Hematopoietic multipotent progenitor cell treated with erythropoietin and hydrocortisone succinate and interleukin-3 and kit ligand, for 17 days (in vitro differentiated cells): ENCODE data around the gene KCNIP4.
"Not testable (repeated sequence)": the region's sequence is repeated elsewhere in the genome, so short reads cannot be mapped to it uniquely, and the experiment has no call there.

Source experiments
- DNase-seq: peaks from one replicate; pipeline ENCODE4 v3.0.0-alpha.2; 2015; ENCODE audit warnings: low spot score

Gene KCNIP4

GRCh38 chr4:21948347-21949072, at the start of gene KCNIP4:
KCNIP4 (minus strand) TSS chr4:21948772.
- no peak for DNase-seq

- DNase-seq, result not testable (repeated sequence)
Measured at GRCh38 chr4:21996618-21997017, 48.0 kb upstream of the KCNIP4 start.

- DNase-seq, result no peak
Measured at GRCh38 chr4:21992330-21992729, 43.8 kb upstream of the KCNIP4 start.

- no peak for DNase-seq
Measured at GRCh38 chr4:21991562-21991961, 43.0 kb upstream of the KCNIP4 start.

GRCh38 chr4:21991050-21991449, 42.5 kb upstream of the KCNIP4 start:
- no peak for DNase-seq

GRCh38 chr4:21989351-21989750, 40.8 kb upstream of the KCNIP4 start:
- DNase-seq, result no peak

- no peak for DNase-seq
Measured at GRCh38 chr4:21986307-21986706, 37.7 kb upstream of the KCNIP4 start.

- DNase-seq, result no peak
Measured at GRCh38 chr4:21982087-21982486, 33.5 kb upstream of the KCNIP4 start.

- DNase-seq, result no peak
Measured at GRCh38 chr4:21979196-21979595, 30.6 kb upstream of the KCNIP4 start.

- DNase-seq, result no peak
Measured at GRCh38 chr4:21976166-21976565, 27.6 kb upstream of the KCNIP4 start.

- no peak for DNase-seq
Measured at GRCh38 chr4:21973850-21974249, 25.3 kb upstream of the KCNIP4 start.

- no peak for DNase-seq
Measured at GRCh38 chr4:21964762-21965319, 16.3 kb upstream of the KCNIP4 start.

- no peak for DNase-seq
Measured at GRCh38 chr4:21962691-21963090, 14.1 kb upstream of the KCNIP4 start.

GRCh38 chr4:21960793-21961192, 12.2 kb upstream of the KCNIP4 start:
- DNase-seq, result no peak

- DNase-seq, result no peak
Measured at GRCh38 chr4:21954916-21955315, 6.3 kb upstream of the KCNIP4 start.

GRCh38 chr4:21953653-21954052, 5.1 kb upstream of the KCNIP4 start:
- DNase-seq, result no peak

- no peak for DNase-seq
Measured at GRCh38 chr4:21952549-21952948, 4.0 kb upstream of the KCNIP4 start.

- DNase-seq, result no peak
Measured at GRCh38 chr4:21949073-21949457, 493 bp upstream of the KCNIP4 start.

- DNase-seq, result no peak
Measured at GRCh38 chr4:21947791-21948346, 703 bp downstream of the KCNIP4 start.

- DNase-seq, result no peak
Measured at GRCh38 chr4:21946858-21947257, 1.7 kb downstream of the KCNIP4 start.

- DNase-seq, result no peak
Measured at GRCh38 chr4:21921526-21922180, 26.9 kb downstream of the KCNIP4 start.

GRCh38 chr4:21915761-21916160, 32.8 kb downstream of the KCNIP4 start:
- no peak for DNase-seq

- DNase-seq, result no peak
Measured at GRCh38 chr4:21901831-21902230, 46.7 kb downstream of the KCNIP4 start.
